ENCODE results near the gene BMP6. TPM values are rescaled to one million over a fixed set of nuclear protein-coding genes. Genes with fewer than 3 reads are reported as not detected.

The BMP6 gene
- polyA plus RNA-seq, 1 experiment: 0.06 TPM

GRCh38 chr6:7784706-7785105 lies 58.8 kb downstream of the BMP6 start:
- no peak for DNase-seq (ENCODE audit: low read depth)
- no peak for TF ChIP-seq CTCF (IDR thresholded peaks at IDR 0.05; ENCODE audit: insufficient read depth, low read depth, low read length)
- Histone ChIP-seq H3K4me3 (ENCODE audit: low read depth, low read length) (no peak overlapping the region), H3K27me3 (ENCODE audit: control insufficient read depth, insufficient read depth, low read length) (peaks cover 1% of the 10 kb centered on the region; the same call in 1 of the 2 replicates), H3K36me3 (ENCODE audit: control insufficient read depth, insufficient read depth, low read length) (no peaks in the 10 kb centered on the region)
- CTCF ChIA-PET: no interaction called here
- POLR2A ChIA-PET: no interaction called here

GRCh38 chr6:7785243-7786035 lies 59.5 kb downstream of the BMP6 start:
- H3K36me3 ChIP-seq (ENCODE audit: control insufficient read depth, insufficient read depth, low read length): no peaks in the 10 kb centered on the region
- no peak overlapping the region for H3K4me3 ChIP-seq (ENCODE audit: low read depth, low read length)
- TF ChIP-seq CTCF (IDR thresholded peaks at IDR 0.05; ENCODE audit: insufficient read depth, low read depth, low read length): no peak
- ChIA-PET CTCF (interaction anchor here (0.6 to 1.1 kb wide), 3 partner anchors 20 to 346 kb away, joined by 3 read pairs; no protein-coding TSS in a partner anchor), POLR2A (interaction anchor here (0.5 to 0.6 kb wide), 3 partner anchors 25 to 395 kb away, joined by 3 read pairs; no protein-coding TSS in a partner anchor)
- H3K27me3 ChIP-seq (ENCODE audit: control insufficient read depth, insufficient read depth, low read length): peaks cover 1% of the 10 kb centered on the region; the same call in 1 of the 2 replicates
- no peak for DNase-seq (ENCODE audit: low read depth)

GRCh38 chr6:7786214-7786661 lies 60.3 kb downstream of the BMP6 start:
- ChIA-PET CTCF (interaction anchor here (1.1 kb wide), 1 partner anchor 19 kb away, joined by 3 read pairs; no protein-coding TSS in a partner anchor), POLR2A (interaction anchor here (0.6 kb wide), 2 partner anchors 34 to 396 kb away, joined by 3 read pairs; no protein-coding TSS in a partner anchor)
- Histone ChIP-seq H3K4me3 (ENCODE audit: low read depth, low read length) (no peak overlapping the region), H3K27me3 (ENCODE audit: control insufficient read depth, insufficient read depth, low read length) (peaks cover 3% of the 10 kb centered on the region), H3K36me3 (ENCODE audit: control insufficient read depth, insufficient read depth, low read length) (no peaks in the 10 kb centered on the region)
- no peak for TF ChIP-seq CTCF (IDR thresholded peaks at IDR 0.05; ENCODE audit: insufficient read depth, low read depth, low read length)
- no peak for DNase-seq (ENCODE audit: low read depth)

GRCh38 chr6:7787137-7787608 lies 61.3 kb downstream of the BMP6 start:
- Histone ChIP-seq H3K4me3 (ENCODE audit: low read depth, low read length) (no peak overlapping the region), H3K27me3 (ENCODE audit: control insufficient read depth, insufficient read depth, low read length) (peaks cover 3% of the 10 kb centered on the region), H3K36me3 (ENCODE audit: control insufficient read depth, insufficient read depth, low read length) (no peaks in the 10 kb centered on the region)
- TF ChIP-seq CTCF (IDR thresholded peaks at IDR 0.05; ENCODE audit: insufficient read depth, low read depth, low read length): no peak
- ChIA-PET CTCF (interaction anchor here (1.0 kb wide), 1 partner anchor 64 kb away, joined by 3 read pairs; no protein-coding TSS in a partner anchor), POLR2A (interaction anchor here (0.6 kb wide), 2 partner anchors 32 to 354 kb away, joined by 3 to 5 read pairs; no protein-coding TSS in a partner anchor)
- DNase-seq (ENCODE audit: low read depth): peak; percentile 63

- ChIA-PET CTCF (interaction anchor here (1.0 kb wide), 1 partner anchor 65 kb away, joined by 3 read pairs; no protein-coding TSS in a partner anchor), POLR2A (interaction anchor here (0.6 kb wide), 2 partner anchors 32 to 354 kb away, joined by 3 to 5 read pairs; no protein-coding TSS in a partner anchor)
- H3K36me3 ChIP-seq (ENCODE audit: control insufficient read depth, insufficient read depth, low read length): no peaks in the 10 kb centered on the region
- H3K27me3 ChIP-seq (ENCODE audit: control insufficient read depth, insufficient read depth, low read length): peaks cover 3% of the 10 kb centered on the region
- no peak overlapping the region for H3K4me3 ChIP-seq (ENCODE audit: low read depth, low read length)
- no peak for TF ChIP-seq CTCF (IDR thresholded peaks at IDR 0.05; ENCODE audit: insufficient read depth, low read depth, low read length)
- no peak for DNase-seq (ENCODE audit: low read depth)
These were observed 61.8 kb downstream of the BMP6 start for GRCh38 chr6:7787731-7788130.
